ENCODE results near the gene CAPN5. TPM values are rescaled to one million over a fixed set of nuclear protein-coding genes. Genes with fewer than 3 reads are reported as not detected.

CAPN5 gene
- total RNA-seq, 1 experiment from 2014 or later = 17.3 TPM

GRCh38 chr11:77120571-77120970 is 53.8 kb downstream of the CAPN5 start:
- ChIA-PET POLR2A (no interaction called here), CTCF (interaction anchor here (1.4 kb wide), 1 partner anchor 29 kb away, joined by 3 read pairs; no protein-coding TSS in a partner anchor)
- no peak overlapping the region for H3K27ac ChIP-seq (ENCODE audit: low read length)
- no peaks in the 10 kb centered on the region for H3K36me3 ChIP-seq (ENCODE audit: control insufficient read depth, insufficient read depth, low read length)
- H3K4me3 ChIP-seq (ENCODE audit: low read depth in 2 of 2, low read length in 2 of 2) = no peak overlapping the region
- H3K4me1 ChIP-seq (ENCODE audit: control insufficient read depth, insufficient read depth, low read length) = no peaks in the 10 kb centered on the region
- ATAC-seq (no peak), DNase-seq (ENCODE audit: low read depth, low spot score) (no peak)
- no peak for TF ChIP-seq CTCF (IDR thresholded peaks at IDR 0.05)
- no peak for TF ChIP-seq POLR2AphosphoS5 (IDR thresholded peaks at IDR 0.05; ENCODE audit: low read depth, low read length)
- TF ChIP-seq SIN3A (IDR thresholded peaks at IDR 0.05; ENCODE audit: borderline replicate concordance, insufficient read depth, low read depth, low read length) = no peak
- no peak for TF ChIP-seq TCF7L2 (IDR thresholded peaks at IDR 0.05; ENCODE audit: low read depth, low read length)
- TF ChIP-seq, protein P1, sequence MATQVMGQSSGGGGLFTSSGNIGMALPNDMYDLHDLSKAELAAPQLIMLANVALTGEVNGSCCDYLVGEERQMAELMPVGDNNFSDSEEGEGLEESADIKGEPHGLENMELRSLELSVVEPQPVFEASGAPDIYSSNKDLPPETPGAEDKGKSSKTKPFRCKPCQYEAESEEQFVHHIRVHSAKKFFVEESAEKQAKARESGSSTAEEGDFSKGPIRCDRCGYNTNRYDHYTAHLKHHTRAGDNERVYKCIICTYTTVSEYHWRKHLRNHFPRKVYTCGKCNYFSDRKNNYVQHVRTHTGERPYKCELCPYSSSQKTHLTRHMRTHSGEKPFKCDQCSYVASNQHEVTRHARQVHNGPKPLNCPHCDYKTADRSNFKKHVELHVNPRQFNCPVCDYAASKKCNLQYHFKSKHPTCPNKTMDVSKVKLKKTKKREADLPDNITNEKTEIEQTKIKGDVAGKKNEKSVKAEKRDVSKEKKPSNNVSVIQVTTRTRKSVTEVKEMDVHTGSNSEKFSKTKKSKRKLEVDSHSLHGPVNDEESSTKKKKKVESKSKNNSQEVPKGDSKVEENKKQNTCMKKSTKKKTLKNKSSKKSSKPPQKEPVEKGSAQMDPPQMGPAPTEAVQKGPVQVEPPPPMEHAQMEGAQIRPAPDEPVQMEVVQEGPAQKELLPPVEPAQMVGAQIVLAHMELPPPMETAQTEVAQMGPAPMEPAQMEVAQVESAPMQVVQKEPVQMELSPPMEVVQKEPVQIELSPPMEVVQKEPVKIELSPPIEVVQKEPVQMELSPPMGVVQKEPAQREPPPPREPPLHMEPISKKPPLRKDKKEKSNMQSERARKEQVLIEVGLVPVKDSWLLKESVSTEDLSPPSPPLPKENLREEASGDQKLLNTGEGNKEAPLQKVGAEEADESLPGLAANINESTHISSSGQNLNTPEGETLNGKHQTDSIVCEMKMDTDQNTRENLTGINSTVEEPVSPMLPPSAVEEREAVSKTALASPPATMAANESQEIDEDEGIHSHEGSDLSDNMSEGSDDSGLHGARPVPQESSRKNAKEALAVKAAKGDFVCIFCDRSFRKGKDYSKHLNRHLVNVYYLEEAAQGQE (IDR thresholded peaks at IDR 0.05; ENCODE audit: insufficient read depth in 1 of 2, low read depth in 2 of 2, low read length in 1 of 2) = no peak
- no peaks in the 10 kb centered on the region for H3K9me3 ChIP-seq (ENCODE audit: control insufficient read depth, insufficient read depth, low read depth, low read length)
- intact Hi-C loops (cut with micrococcal nuclease; ENCODE audit: unreplicated experiment) = no loop called here
- no TSS peak for BruUV-seq (replicated peaks)
- H3K27me3 ChIP-seq (ENCODE audit: control insufficient read depth, insufficient read depth, low read length) = no peaks in the 10 kb centered on the region
- in situ Hi-C loops (cut with HindIII; ENCODE audit: low pct_unique_long_range_greater_than_20kb, low sequenced_read_pairs) = no loop called here

- Histone ChIP-seq H3K36me3 (ENCODE audit: control insufficient read depth, insufficient read depth, low read length) (no peaks in the 10 kb centered on the region), H3K9me3 (ENCODE audit: control insufficient read depth, insufficient read depth, low read depth, low read length) (no peaks in the 10 kb centered on the region), H3K27me3 (ENCODE audit: control insufficient read depth, insufficient read depth, low read length) (no peaks in the 10 kb centered on the region), H3K27ac (ENCODE audit: low read length) (no peak overlapping the region), H3K4me1 (ENCODE audit: control insufficient read depth, insufficient read depth, low read length) (no peaks in the 10 kb centered on the region), H3K4me3 (ENCODE audit: low read depth in 2 of 2, low read length in 2 of 2) (no peak overlapping the region)
- no peak for DNase-seq (ENCODE audit: low read depth, low spot score)
- no peak for ATAC-seq
- ChIA-PET POLR2A (no interaction called here), CTCF (interaction anchor here (1.4 kb wide), 1 partner anchor 30 kb away, joined by 3 read pairs; no protein-coding TSS in a partner anchor)
- intact Hi-C loops (cut with micrococcal nuclease; ENCODE audit: unreplicated experiment) = no loop called here
- in situ Hi-C loops (cut with HindIII; ENCODE audit: low pct_unique_long_range_greater_than_20kb, low sequenced_read_pairs) = no loop called here
- TF ChIP-seq TCF7L2 (IDR thresholded peaks at IDR 0.05; ENCODE audit: low read depth, low read length) (no peak), CTCF (IDR thresholded peaks at IDR 0.05) (no peak), POLR2AphosphoS5 (IDR thresholded peaks at IDR 0.05; ENCODE audit: low read depth, low read length) (no peak), SIN3A (IDR thresholded peaks at IDR 0.05; ENCODE audit: borderline replicate concordance, insufficient read depth, low read depth, low read length) (no peak)
- TF ChIP-seq, protein P1 (IDR thresholded peaks at IDR 0.05; ENCODE audit: insufficient read depth in 1 of 2, low read depth in 2 of 2, low read length in 1 of 2) = no peak
- BruUV-seq (replicated peaks) = no TSS peak
Observed at GRCh38 chr11:77121096-77121640, 54.4 kb downstream of the CAPN5 start.
